ENCODE results near the gene DACH2.

- TF ChIP-seq, protein P1, sequence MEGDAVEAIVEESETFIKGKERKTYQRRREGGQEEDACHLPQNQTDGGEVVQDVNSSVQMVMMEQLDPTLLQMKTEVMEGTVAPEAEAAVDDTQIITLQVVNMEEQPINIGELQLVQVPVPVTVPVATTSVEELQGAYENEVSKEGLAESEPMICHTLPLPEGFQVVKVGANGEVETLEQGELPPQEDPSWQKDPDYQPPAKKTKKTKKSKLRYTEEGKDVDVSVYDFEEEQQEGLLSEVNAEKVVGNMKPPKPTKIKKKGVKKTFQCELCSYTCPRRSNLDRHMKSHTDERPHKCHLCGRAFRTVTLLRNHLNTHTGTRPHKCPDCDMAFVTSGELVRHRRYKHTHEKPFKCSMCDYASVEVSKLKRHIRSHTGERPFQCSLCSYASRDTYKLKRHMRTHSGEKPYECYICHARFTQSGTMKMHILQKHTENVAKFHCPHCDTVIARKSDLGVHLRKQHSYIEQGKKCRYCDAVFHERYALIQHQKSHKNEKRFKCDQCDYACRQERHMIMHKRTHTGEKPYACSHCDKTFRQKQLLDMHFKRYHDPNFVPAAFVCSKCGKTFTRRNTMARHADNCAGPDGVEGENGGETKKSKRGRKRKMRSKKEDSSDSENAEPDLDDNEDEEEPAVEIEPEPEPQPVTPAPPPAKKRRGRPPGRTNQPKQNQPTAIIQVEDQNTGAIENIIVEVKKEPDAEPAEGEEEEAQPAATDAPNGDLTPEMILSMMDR (IDR thresholded peaks at IDR 0.05): no peak
- no peak for TF ChIP-seq POLR2A (IDR thresholded peaks at IDR 0.05)
Measured at GRCh38 chrX:86103061-86103460, 45.2 kb upstream of the DACH2 start.

All from ovary (tissue), 3 donors.